SKM-1 (cell line): ENCODE data around the gene LPCAT1.
A peak's percentile ranks its signal among the peaks of the same experiment; 100 is the strongest.

Experiments
- DNase-seq: peaks from one replicate; lab custom pipeline; 2025; ENCODE audit not compliant: unreplicated experiment; lab: John Stamatoyannopoulos, UW

Gene LPCAT1

DNA sequence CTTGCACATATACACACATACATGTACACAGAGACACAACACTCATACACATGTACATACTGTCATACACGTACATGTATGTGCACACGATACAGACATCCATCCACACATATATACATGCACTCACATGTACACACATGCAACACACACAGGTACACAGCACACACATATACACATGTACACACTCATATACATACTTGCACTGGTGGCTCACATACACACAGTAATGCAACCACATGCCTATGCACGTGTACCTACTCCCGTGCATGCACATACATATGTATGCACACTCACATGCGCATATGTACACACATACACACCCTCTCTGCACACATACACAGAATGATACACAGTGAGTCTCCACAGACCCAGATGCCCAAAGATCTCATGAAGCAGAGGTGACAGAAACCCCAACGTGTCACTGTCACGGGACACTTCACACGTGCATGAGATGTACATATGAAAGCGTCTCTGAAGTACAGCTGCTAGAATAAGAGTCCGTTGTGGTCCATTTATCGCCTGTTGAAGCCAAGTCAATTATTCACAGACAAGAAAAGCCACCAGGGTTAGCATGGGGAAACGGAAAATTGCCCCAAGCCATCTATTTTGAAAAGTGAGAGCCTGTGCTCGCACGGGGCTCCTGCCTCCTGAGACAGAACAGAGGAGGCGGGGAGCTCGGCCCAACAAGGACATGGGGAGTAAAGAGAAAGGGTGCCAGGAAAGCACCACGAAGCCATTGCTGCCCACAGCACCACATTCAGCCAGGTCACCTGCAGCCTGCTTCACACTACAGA, 24.9 kb downstream of the LPCAT1 start:
- no peak for DNase-seq

DNA sequence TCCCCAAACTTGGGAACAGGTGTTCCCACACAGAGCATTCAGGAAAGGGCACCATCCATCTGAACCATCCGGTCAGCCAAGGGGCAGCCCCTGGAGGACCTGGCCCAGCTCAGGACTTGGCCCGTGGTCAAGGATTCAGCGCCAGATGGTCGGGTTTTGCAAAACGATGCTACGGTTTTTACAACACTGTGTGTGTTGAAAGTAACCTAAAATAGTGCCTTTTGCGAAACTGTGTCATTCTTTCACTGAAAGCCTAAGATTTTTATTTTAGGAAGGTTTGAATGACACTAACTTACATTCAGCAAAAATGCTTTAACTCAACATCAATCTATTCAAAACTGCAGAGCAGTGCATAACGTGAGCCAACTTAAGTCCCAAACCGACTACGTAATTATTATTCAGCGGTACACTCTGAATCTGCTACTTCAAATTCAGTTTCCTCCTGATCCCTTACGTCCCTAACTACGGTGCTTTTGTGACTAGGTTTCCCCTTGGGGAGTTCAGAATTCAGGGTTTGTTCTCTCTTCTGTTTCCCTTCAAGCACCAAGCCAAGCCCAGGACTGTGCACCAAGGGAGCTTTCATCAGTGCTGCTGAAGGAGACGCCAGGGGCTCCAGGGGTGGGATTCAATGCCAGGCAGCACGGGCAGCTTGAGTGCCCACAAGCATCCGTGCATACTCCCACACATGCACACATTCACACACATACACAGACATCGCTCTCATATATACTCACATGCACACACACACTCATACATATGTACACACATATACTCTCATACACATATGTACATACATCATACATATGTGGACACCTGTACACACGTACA, 25.8 kb downstream of the LPCAT1 start:
- peak; percentile 39 for DNase-seq

DNA sequence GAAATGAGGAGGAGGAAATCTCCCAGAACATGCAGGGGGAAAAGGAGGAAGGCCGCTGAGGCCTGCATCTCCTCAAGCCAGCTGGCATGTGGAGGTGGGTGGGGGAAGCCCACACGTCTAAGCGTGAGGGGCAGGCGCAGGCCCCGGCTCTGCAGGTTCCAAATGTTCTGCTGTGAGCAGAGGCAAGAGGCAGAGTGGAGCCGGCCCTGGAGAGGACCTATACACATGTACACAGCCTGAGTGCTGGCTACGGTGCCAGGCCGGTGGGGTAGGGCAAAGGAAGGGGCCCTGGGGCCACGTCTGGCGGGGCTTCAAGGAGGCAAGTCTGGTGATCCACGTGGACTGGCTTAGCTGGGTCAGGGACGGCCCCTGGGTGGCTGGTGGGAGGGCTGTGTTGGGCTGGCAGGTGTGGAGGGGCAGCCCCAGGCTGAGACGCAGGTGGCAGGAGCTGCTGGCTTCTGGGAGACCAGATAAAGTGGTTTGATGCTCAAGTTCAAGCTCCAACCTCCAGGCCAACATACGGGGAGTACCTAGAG, 26.4 kb downstream of the LPCAT1 start:
- DNase-seq: no peak

DNA sequence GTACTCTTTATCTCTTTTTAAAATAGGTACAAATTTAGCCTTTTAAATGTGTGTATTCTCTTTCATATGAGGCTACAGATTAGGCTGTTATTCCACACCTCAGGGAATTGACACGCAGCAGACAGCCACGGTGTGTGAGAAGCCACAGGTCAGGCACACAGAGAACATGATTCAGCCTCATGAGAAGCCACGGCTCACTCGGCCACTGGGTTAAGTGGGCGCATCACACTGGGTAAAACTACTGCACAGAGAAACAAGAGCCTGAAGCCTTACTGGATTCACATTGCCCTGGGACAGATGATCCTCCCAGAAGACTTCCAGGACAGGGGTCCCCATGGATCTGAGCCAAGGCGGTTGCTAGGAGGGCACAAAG, 28.2 kb downstream of the LPCAT1 start:
- no peak for DNase-seq

DNA sequence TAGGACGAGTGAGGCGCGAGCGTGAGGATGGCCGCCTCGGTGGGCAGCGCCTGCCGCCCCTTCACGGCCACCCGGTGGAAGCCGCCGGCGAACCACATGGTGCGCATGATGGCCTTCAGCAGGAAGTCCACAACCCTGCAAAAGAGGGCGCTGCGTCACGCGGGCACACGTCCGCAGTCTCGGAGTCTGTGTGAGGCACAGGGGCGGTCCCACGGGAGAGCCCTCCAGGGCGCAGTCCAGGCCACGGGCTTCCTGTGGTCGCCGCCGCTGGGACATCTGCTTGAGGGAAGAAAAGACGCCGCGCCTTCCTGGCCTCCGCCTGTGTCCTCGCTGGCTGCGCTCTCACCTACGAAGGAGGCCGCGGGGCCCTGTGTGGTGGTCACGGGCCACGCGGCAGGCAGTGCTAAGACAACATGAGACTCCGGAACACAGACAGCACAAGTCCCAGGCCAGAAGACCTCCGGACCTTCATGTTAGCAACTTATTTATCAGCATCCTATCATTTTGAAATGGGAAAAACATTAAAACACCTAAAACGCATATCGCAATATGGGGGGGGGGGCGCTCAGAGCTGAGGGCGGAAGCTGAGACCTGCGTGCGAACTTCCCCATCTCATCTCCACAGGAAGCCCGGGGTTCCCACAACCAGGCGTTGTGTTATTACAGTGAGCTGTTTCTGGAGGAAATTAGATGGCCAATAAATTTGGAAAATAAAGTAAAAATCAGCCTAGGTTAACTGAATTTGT, 28.8 kb downstream of the LPCAT1 start:
- DNase-seq: peak; percentile 27

DNA sequence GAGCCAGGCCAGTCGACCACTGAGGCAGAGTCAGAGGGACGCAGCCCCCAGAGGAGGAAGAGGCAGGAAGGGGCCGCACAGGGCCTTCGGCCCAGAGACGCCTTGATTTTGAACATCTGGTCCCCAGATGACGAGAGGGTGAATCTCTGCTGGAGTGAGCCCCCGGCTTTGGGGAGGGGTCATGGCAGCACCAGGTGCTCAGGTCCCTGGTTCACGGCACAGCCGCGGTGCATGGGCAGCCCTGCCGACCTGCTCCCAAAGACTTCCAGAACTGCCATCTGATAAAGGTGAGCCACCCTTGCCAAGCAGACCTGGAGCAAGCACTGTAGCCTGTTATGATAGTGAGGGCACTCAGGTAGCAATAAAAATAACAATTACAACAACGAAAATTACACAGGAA, 29.8 kb downstream of the LPCAT1 start:
- DNase-seq: no peak

DNA sequence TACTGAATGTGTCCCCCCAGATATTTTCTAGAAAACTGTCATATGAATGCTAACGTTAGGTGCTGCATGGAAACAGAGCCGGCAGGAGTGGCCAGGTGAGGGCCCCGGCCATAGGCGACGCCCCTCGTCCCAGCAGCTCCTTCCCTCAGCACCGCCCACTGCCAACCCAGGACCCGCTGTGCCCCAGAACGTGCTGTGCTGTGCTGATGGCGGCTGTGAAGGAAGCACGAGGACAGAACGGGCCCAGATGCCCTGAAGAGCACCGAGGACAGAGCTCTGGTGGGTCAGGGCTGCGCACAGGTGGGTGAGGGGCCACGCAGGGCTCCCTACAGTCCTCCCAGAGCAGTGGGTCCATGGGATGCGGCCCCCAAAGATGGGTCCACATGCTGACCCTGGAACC, 30.3 kb downstream of the LPCAT1 start:
- DNase-seq: no peak

DNA sequence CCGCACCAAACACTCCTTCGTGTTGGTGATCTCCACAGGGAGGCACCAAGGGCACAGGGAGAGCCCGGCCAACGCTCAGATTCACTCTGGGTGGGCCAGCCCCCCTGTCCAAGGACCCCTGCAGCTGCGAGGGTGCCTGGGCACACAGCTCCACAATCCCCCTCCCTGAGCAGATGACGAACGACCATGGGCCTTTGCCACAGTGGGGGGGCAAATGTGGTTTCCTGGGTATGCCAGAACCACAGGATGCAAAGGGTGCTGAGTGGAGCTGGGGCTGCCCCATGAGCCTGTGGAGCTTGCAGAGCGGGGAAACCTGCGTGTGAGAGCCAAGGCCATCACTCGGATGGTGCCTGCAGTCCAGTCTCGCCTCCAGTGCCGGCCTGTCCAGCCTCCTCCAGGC, 31.0 kb downstream of the LPCAT1 start:
- no peak for DNase-seq

DNA sequence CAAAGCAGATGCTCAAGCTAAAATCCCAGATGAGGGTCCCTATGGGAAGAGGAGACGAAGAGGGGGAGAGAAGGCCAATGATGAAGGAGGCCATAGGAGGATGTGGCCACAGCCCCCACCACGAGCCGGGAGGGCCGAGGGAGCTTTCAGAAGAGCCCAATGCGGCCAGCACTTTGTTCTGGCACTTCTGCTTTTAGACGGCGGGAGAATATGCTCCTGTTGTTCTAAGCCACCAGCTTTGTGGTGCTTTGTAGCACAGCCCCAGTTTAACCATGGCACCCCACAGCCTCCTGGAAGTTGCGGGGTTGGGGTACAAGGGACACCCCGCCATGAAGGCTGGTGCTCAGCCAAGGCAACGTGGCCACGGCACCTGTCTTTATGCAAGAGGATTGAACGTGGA, 33.4 kb downstream of the LPCAT1 start:
- DNase-seq: no peak

DNA sequence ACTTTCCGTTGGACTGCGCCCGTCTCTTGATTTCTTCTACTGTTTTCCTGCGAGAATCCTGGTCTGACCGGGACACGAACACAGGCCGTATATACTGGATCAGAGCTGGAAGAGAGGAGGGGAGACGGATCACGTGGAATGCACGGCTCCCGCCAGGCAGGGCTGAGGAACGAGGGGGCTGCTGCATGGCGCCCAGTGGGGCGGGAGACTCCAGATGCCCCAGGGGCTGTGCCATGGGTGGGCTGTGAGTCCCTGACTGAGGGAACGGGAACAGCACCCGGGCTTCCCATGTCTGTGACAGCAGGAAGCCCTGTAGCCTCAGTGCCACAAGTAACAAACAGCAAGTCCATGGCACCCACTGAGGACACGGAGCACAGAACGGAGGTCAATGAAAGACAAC, 34.0 kb downstream of the LPCAT1 start:
- no peak for DNase-seq

DNA sequence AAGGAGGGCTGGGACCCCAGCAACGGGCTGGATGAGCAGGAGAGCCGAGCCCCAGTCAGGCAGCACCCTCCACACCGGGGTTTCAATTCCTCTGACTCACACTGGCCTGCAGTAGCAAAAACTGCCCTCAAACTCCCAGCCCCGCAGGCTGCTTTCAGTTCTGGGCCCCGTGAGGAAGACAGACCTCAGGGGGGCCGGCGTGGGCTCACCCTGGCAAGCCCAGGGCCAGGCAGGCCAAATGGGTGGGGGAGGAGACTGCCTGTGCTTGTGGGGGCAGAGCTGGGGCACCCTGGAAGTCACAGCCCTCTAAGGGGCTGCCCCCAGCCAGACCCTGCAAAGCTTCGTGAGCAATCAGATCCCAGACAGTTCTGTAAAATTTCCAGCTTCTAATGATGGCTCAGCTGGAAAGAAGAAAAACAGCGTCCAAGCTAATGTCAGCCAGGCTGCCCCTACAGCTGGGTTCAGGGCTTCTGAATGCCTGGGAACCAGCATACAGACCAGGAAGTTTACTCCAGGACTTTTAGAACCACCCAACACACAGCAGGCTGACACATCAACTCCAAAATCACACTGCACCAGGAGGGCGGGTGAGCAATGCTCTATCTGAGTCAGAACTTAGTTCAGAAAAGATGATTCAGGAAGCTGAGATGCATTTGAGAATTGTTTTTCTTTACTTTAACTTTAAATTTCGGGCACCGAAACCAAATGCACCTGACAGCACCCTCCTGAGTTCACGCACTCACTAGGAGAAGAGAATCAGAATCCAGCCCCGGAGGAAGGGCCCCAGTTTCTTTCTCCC, 34.7 kb downstream of the LPCAT1 start:
- DNase-seq: no peak

DNA sequence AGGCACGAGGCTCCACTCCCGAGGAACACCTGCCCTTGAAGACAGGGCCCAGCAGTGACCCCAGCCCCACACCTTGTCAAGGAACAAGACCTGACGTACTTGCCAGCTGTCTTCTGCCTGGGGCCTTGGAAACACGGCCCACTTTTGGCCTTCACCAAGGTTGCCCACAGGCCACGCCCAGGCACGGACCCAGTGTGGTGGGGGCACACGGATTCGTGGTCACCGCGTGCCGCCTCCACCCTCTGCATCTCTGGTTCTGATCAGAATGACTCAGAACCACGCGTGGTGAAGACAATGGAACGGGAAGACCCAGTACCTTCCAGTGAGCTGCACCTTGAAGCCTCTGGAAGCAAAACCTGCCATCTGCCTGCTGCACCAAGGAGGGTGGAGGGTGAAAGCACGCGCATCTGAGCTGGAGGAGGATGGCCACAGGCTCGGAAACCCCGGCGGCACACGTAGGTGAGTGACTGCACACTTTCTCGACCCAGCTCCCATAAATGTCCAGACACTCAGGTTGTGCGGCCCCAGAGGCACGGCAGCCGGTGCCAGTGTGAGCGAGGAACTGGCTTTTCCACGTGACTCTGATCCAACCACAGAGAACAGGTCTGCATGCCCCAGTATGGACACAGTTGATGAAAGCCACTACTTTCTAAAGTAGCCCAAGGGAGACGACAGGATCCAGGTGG, 36.5 kb downstream of the LPCAT1 start:
- no peak for DNase-seq

DNA sequence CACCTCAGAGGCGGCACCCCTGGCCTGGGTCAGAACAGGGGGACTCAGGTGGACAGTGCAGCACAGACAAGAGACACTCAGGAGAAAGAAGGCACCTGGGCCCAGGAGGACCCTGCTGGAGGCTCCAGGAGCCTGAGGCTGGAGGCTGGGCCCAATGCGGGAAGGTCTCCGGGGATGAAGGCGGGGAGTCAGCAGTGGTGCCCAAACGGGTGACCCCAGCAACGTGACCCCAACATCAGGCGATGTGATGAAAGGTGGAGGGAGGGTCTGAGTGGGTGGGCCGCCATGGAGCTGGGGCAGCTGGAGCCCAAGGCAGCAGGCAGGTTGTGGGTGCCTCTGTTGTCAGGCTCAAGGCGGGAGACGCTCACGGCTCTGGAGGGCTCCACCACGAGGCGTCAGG, 37.5 kb downstream of the LPCAT1 start:
- DNase-seq: no peak

DNA sequence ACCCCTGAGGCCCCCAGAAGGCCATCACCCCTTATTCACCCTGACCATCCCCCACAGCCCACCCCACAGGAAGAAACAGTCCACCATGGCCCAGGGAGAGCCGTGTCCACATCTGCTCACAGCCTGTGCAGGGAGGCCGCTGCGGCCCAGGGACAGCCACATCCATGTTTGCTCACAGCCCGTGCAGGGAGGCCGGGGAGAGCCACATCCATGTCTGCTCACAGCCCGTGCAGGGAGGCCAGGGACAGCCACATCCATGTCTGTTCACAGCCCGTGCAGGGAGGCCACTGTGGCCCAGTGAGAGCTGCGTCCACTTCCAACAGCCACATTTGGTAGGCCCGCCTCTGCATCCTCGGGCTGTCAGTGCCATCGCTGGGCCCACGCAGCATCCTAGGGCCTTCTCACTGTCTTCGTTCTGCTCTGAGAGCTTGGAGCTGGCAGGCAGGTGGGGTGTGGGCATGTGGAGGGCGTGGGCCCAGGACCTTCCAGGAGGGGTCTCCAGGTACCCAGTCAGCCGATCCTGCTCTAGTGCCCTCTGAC, 38.1 kb downstream of the LPCAT1 start:
- DNase-seq: no peak

DNA sequence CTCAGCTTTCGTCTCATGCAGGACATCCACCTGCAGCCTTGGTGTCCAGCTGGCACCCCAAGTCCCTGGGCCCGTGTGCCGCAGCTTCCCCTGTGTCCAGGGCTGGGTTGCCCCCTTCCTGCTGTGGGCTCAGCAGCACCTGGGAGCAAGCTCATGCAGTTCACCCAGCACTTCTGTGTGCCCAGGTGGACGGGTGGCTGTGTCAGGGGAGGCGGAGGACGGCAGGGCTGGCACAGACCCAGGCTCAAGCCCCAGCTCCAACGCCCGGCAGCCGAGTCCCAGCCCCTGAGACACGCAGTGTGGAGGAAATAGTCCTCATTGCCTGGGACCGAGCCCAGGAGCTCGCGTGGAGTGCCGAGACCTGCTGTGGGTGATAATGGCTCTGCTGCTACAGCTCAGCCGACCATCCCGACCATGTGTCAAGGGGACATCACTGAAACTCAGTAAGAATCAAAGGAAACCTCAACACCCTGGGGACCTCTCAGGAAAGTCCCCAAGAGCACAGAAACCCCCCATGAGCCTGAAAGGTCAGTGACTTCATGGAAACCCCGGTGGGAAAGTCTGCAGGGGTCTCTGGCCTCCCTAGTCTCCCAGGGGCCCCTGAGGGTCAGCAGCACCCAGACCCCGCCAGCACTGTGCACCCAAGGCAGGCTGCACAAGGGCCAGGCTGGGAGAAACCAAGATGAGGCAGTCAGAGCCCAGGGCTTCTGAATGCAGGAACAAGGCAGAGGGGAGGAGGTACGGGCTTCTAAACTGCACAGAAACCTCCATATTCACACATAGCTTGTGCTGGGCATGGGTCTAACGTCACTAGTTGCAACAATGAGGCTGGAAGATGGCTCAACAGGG, 38.8 kb downstream of the LPCAT1 start:
- no peak for DNase-seq

DNA sequence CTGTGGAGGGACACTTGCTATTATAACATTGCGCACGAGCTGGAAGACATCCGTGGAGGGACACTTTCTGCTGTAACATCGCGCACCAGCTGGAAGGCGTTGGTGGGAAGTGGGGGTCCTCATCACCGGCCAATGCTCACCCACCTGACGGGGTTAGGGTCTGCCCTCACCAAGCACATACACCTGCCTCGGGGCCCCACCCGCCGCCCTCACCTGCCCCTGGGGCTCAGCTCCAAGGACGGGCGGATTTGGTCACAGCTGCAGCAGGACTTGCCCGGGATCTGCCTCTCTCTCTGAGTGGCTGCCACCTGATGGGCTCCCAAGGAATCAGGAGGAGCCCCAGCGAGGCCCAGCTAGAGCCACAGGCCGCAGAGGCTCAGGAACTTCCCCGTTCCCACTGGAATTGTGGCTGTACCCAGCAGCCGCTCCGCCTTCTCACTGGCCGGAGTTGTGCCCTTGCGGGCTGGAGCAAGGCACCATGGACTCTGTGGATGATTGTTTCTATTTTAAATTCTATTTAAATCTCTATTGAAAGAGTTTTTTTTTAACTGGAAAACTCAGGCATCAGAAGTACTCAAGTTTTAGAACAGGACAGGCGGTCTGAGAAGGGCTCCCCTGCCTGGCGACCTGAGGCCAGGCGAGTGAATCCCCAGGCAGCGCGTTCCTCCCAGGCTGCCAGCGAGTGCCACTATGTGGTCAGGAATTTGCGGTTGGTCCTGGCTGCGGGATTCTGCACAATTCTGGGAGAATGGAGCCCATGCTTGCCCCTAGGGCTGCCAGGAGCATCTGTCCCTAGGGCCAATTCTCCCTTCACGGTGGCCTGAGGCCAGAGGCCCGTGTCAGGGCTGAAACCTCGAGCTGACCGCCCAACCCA, 39.7 kb downstream of the LPCAT1 start:
- DNase-seq: no peak

DNA sequence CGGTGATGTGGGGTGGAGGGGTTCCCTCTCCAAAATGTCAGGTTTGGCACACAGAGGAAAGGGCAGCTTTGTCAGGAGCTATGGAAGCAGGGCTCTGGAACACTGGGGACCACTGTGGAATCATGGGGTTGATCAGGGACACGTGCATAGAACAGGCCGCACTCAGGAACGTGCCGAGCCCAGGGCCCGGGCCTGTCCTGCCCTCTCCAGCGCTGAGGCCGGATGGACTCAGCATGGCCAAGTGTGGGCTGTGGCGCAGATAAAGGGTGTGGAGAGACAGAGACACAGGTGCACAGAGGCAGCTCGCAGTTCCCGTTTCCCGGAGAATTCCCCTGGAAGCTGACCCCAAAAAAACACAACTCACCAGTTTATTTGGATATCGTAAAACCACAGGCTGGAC, 40.7 kb downstream of the LPCAT1 start:
- no peak for DNase-seq

DNA sequence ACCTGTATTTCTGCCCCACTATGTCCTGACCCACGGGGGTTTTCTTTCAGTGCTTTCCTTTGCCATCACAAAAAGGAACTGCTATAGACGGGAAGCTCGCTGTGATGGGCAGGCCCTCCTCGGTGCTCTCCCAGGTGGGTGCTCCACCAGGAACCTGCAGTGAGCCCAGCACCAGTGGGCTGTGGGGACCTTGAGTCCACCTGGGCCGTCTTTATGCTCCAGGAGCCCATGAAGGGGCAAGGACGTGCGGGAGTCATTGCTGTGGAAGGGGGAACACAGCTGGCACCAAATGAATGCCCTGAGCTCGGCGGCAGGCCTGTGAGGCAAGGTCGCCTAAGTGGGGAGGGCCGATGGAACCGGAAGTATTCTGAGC, 41.8 kb downstream of the LPCAT1 start:
- no peak for DNase-seq
